H9 (cell line): ENCODE results near the gene RNF13. TPM values are rescaled to one million over a fixed set of nuclear protein-coding genes. Genes with fewer than 3 reads are reported as not detected.

Experiments
- DNase-seq: peaks from one replicate; pipeline ENCODE4 v3.0.0-alpha.2; 2017
- H2AFZ ChIP-seq: one replicate; pipeline ENCODE4 v1.6.1; 2013; ENCODE audit warnings: mild to moderate bottlenecking, low read length, control low read depth, moderate library complexity
- H2AK5ac ChIP-seq: 2 replicates; pipeline ENCODE4 v1.6.1; 2013; ENCODE audit warnings: low read length, control low read depth, mixed read lengths; ENCODE audit not compliant: insufficient read length
- H2BK120ac ChIP-seq: one replicate; pipeline ENCODE4 v1.6.1; 2013; ENCODE audit warnings: low read depth, mild to moderate bottlenecking, low read length, control low read depth, inconsistent platforms; ENCODE audit not compliant: poor library complexity, severe bottlenecking
- H2BK12ac ChIP-seq: 2 replicates; pipeline ENCODE4 v1.6.1; 2013; ENCODE audit warnings: low read length, control low read depth, mixed read lengths, low read depth; ENCODE audit not compliant: insufficient read length
- H2BK15ac ChIP-seq: 2 replicates; pipeline ENCODE4 v1.6.1; 2013; ENCODE audit warnings: low read depth, low read length, control low read depth
- H2BK20ac ChIP-seq: one replicate; pipeline ENCODE4 v1.6.1; 2013; ENCODE audit warnings: low read depth, mild to moderate bottlenecking, low read length, control low read depth, inconsistent platforms; ENCODE audit not compliant: poor library complexity, severe bottlenecking
- H2BK5ac ChIP-seq: 2 replicates; pipeline ENCODE4 v1.6.1; 2013; ENCODE audit warnings: low read length, control low read depth, mixed read lengths; ENCODE audit not compliant: insufficient read length
- H3K14ac ChIP-seq: 2 replicates; pipeline ENCODE4 v1.6.1; 2013; ENCODE audit warnings: low read length, control low read depth; ENCODE audit not compliant: insufficient read depth
- H3K18ac ChIP-seq: 2 replicates; pipeline ENCODE4 v1.6.1; 2013; ENCODE audit warnings: low read depth, mild to moderate bottlenecking, mixed read lengths, low read length, control low read depth; ENCODE audit not compliant: insufficient read length
- H3K23ac ChIP-seq: 2 replicates; pipeline ENCODE4 v1.6.1; 2013; ENCODE audit warnings: low read length, control low read depth, mixed read lengths, low read depth; ENCODE audit not compliant: insufficient read length
- H3K23me2 ChIP-seq: 2 replicates; pipeline ENCODE4 v1.6.1; 2013; ENCODE audit warnings: low read depth, mild to moderate bottlenecking, mixed read lengths, low read length, control low read depth; ENCODE audit not compliant: insufficient read length, poor library complexity, severe bottlenecking
- H3K27ac ChIP-seq: 2 replicates; pipeline ENCODE4 v1.5.1; 2013; ENCODE audit warnings: low read length, control low read depth, mixed read lengths, low read depth; ENCODE audit not compliant: insufficient read length
- H3K27me3 ChIP-seq: 2 replicates; pipeline ENCODE4 v1.6.1; 2013; ENCODE audit warnings: low read length, control low read depth, inconsistent platforms; ENCODE audit not compliant: insufficient read depth
- H3K4ac ChIP-seq: 2 replicates; pipeline ENCODE4 v1.6.1; 2013; ENCODE audit warnings: low read depth, mild to moderate bottlenecking, control low read depth, inconsistent platforms, low read length, moderate library complexity
- H3K4me1 ChIP-seq: 2 replicates; pipeline ENCODE4 v1.6.1; 2013; ENCODE audit warnings: low read length, control low read depth, inconsistent platforms; ENCODE audit not compliant: insufficient read depth
- H3K4me2 ChIP-seq: 2 replicates; pipeline ENCODE4 v1.6.1; 2013; ENCODE audit warnings: low read length, control low read depth, mixed read lengths; ENCODE audit not compliant: insufficient read length, insufficient read depth
- H3K56ac ChIP-seq: 2 replicates; pipeline ENCODE4 v1.6.1; 2013; ENCODE audit warnings: low read depth, mild to moderate bottlenecking, mixed read lengths, low read length, control low read depth; ENCODE audit not compliant: insufficient read length
- H3K79me1 ChIP-seq: 2 replicates; pipeline ENCODE4 v1.6.1; 2013; ENCODE audit warnings: low read depth, mild to moderate bottlenecking, moderate library complexity, low read length, control low read depth, inconsistent platforms; ENCODE audit not compliant: insufficient read depth, poor library complexity, severe bottlenecking
- H3K79me2 ChIP-seq: 2 replicates; pipeline ENCODE4 v1.6.1; 2013; ENCODE audit warnings: low read length, control low read depth, inconsistent platforms; ENCODE audit not compliant: insufficient read depth
- H3K9ac ChIP-seq: 2 replicates; pipeline ENCODE4 v1.6.1; 2013; ENCODE audit warnings: low read length, control low read depth, mixed read lengths; ENCODE audit not compliant: insufficient read length; ENCODE audit errors: extremely low read depth
- H3K9me3 ChIP-seq: one replicate; pipeline ENCODE4 v1.6.1; 2013; ENCODE audit warnings: low read depth, low read length, inconsistent platforms; ENCODE audit not compliant: control insufficient read depth
- H3T11ph ChIP-seq: one replicate; pipeline ENCODE4 v1.6.1; 2013; ENCODE audit warnings: mild to moderate bottlenecking, low read length, control low read depth, inconsistent platforms
- H4K20me1 ChIP-seq: one replicate; pipeline ENCODE4 v1.6.1; 2013; ENCODE audit not compliant: control insufficient read depth, insufficient read length, insufficient read depth
- H4K5ac ChIP-seq: 2 replicates; pipeline ENCODE4 v1.6.1; 2013; ENCODE audit warnings: low read depth, mild to moderate bottlenecking, mixed read lengths, low read length, control low read depth; ENCODE audit not compliant: insufficient read length
- H4K8ac ChIP-seq: replicated peaks from 2 replicates; pipeline ENCODE4 v1.6.1; 2013; ENCODE audit warnings: low read length, control low read depth, mixed read lengths, low read depth; ENCODE audit not compliant: insufficient read length
- H4K91ac ChIP-seq: 2 replicates; pipeline ENCODE4 v1.6.1; 2013; ENCODE audit warnings: low read depth, mild to moderate bottlenecking, moderate library complexity, mixed read lengths, low read length, control low read depth; ENCODE audit not compliant: insufficient read length
- H3K27ac Mint-ChIP-seq, 3 experiments: 2 replicates in 2 of 3; 3 replicates in 1 of 3; pipeline ENCODE4 v1.8.0; 2020 to 2021; ENCODE audit warnings: mixed read lengths in 3 of 3, mild to moderate bottlenecking in 1 of 3, moderate library complexity in 1 of 3
- H3K27me3 Mint-ChIP-seq: 2 replicates; pipeline ENCODE4 v1.8.0; 2021; ENCODE audit warnings: low read depth, mild to moderate bottlenecking, moderate library complexity, mixed read lengths
- H3K36me3 Mint-ChIP-seq, 3 experiments: 2 replicates in 2 of 3; 3 replicates in 1 of 3; pipeline ENCODE4 v1.8.0; 2020 to 2021; ENCODE audit warnings: low read depth in 3 of 3, mixed read lengths in 3 of 3; ENCODE audit not compliant: insufficient read depth in 1 of 3
- H3K4me1 Mint-ChIP-seq, 2 experiments: 2 replicates each; pipeline ENCODE4 v1.8.0; 2020; ENCODE audit warnings: mixed read lengths in 2 of 2
- H3K4me3 Mint-ChIP-seq, 2 experiments: 2 replicates in 1 of 2; 3 replicates in 1 of 2; pipeline ENCODE4 v1.8.0; 2020 to 2021; ENCODE audit warnings: mild to moderate bottlenecking in 2 of 2, mixed read lengths in 2 of 2, moderate library complexity in 1 of 2
- H3K9me3 Mint-ChIP-seq, 2 experiments: 2 replicates in 1 of 2; 3 replicates in 1 of 2; pipeline ENCODE4 v1.8.0; 2020; ENCODE audit warnings: mild to moderate bottlenecking in 2 of 2, mixed read lengths in 2 of 2, moderate library complexity in 1 of 2
- CTCF ChIP-seq: fragments of 200-600 bp; sonication (generic); conservative IDR thresholded peaks from 3 replicates; pipeline ENCODE4 v1.8.0; 2021; ENCODE audit warnings: antibody characterized with exemption, mild to moderate bottlenecking
- WGBS: extraction: QIAGEN DNeasy Blood & Tissue Kit; methylation state at CpG from one replicate; pipeline ENCODE4 v1.1.7; 2013; ENCODE audit warnings: missing lambda C conversion rate, low lambda C conversion rate, mixed read lengths; ENCODE audit not compliant: insufficient read length; ENCODE audit errors: extremely low coverage; 5-methylcytosine and 5-hydroxymethylcytosine counted together
- total RNA-seq: library from RNA; stranded (reverse); gene quantifications from 2 replicates; pipeline ENCODE4 v1.2.1, GENCODE V29; 2021

The RNF13 gene
- total RNA-seq, 1 experiment from 2014 or later = 23.4 TPM

- H4K5ac ChIP-seq = no peak overlapping the region
- no peak overlapping the region for H3T11ph ChIP-seq
- peak; percentile 64 for DNase-seq
- no peak overlapping the region for H3K27ac Mint-ChIP-seq
- no peak overlapping the region for H3K56ac ChIP-seq
- H3K23ac ChIP-seq = no peak overlapping the region
- peak; percentile 85 for TF ChIP-seq CTCF
- H3K18ac ChIP-seq = no peak overlapping the region
- H3K36me3 Mint-ChIP-seq = no peaks in the 10 kb centered on the region
- no peak overlapping the region for H2BK12ac ChIP-seq
- H2BK120ac ChIP-seq = no peak overlapping the region
- H3K4me3 Mint-ChIP-seq = no peak overlapping the region; a peak in 1 of 5 replicates
- H3K9ac ChIP-seq = no peak overlapping the region
- H3K9me3 Mint-ChIP-seq = no peaks in the 10 kb centered on the region
- WGBS = no CpG with 5 or more reads among the region's 8 CpGs
- H3K27me3 Mint-ChIP-seq = no peaks in the 10 kb centered on the region
- no peaks in the 10 kb centered on the region for H3K9me3 ChIP-seq
- no peak overlapping the region for H2BK5ac ChIP-seq
- H3K4me2 ChIP-seq = no peak overlapping the region
- no peaks in the 10 kb centered on the region for H3K27me3 ChIP-seq
- H3K4me1 Mint-ChIP-seq = peaks cover 5 to 16% of the 10 kb centered on the region in 2 experiments
- H3K4me1 ChIP-seq = no peaks in the 10 kb centered on the region; the same call in 1 of the 2 replicates
- no peaks in the 10 kb centered on the region for H3K23me2 ChIP-seq
- H4K20me1 ChIP-seq = no peaks in the 10 kb centered on the region
- H2AK5ac ChIP-seq = no peak overlapping the region
- no peak overlapping the region for H4K8ac ChIP-seq
- no peak overlapping the region for H3K27ac ChIP-seq
- no peak overlapping the region for H2BK20ac ChIP-seq
- H2AFZ ChIP-seq = no peak overlapping the region
- H3K4ac ChIP-seq = no peak overlapping the region
- no peak overlapping the region for H2BK15ac ChIP-seq
- H4K91ac ChIP-seq = no peak overlapping the region
- no peaks in the 10 kb centered on the region for H3K79me2 ChIP-seq
- H3K14ac ChIP-seq = no peak overlapping the region
- H3K79me1 ChIP-seq = no peaks in the 10 kb centered on the region
These were observed 41.3 kb upstream of the RNF13 start for GRCh38 chr3:149771652-149772271.
